ENCODE measurements around the gene LCE5A. TPM values are rescaled to one million over a fixed set of nuclear protein-coding genes. Genes with fewer than 3 reads are reported as not detected.

The LCE5A gene
- total RNA-seq, 4 donors from 2014 or later = 1.2 TPM; not detected in 3

- TF ChIP-seq CTCF (IDR thresholded peaks at IDR 0.05) (no peak), POLR2A (IDR thresholded peaks at IDR 0.05) (no peak)
- H3K27me3 ChIP-seq = no peaks in the 10 kb centered on the region
- intact Hi-C loops (cut with DNase I) = no loop called here
- no peaks in the 10 kb centered on the region for H3K36me3 ChIP-seq
- no peak overlapping the region for H3K4me3 ChIP-seq
- H3K4me1 ChIP-seq = peaks cover 6 to 39% (median 8%) of the 10 kb centered on the region in 3 donors
- no peak for DNase-seq
- H3K27ac ChIP-seq = peak overlapping the region; percentile 16 to 69 (median 38)
- H3K9me3 ChIP-seq = no peaks in the 10 kb centered on the region
- WGBS, 2 donors = 35 to 45% methylated on average over 6 to 7 of the region's 7 CpGs
Measured at GRCh38 chr1:152502496-152503180, 8.0 kb upstream of the LCE5A start.

- intact Hi-C loops (cut with DNase I) = no loop called here
- TF ChIP-seq CTCF (IDR thresholded peaks at IDR 0.05) (no peak), POLR2A (IDR thresholded peaks at IDR 0.05) (no peak)
- H3K4me3 ChIP-seq = no peak overlapping the region
- no peaks in the 10 kb centered on the region for H3K9me3 ChIP-seq
- H3K4me1 ChIP-seq = peaks cover 6 to 41% (median 8%) of the 10 kb centered on the region in 3 donors
- H3K27me3 ChIP-seq = peaks cover 0 to 8% (median 0%) of the 10 kb centered on the region in 4 donors
- H3K36me3 ChIP-seq = no peaks in the 10 kb centered on the region
- 62 to 83% methylated on average over 1 to 2 of the region's 2 CpGs for WGBS, 2 donors
- DNase-seq = no peak
- no peak overlapping the region for H3K27ac ChIP-seq
Measured at GRCh38 chr1:152505083-152505482, 5.5 kb upstream of the LCE5A start.

- Histone ChIP-seq H3K9me3 (no peaks in the 10 kb centered on the region), H3K4me1 (peaks cover 6 to 31% (median 6%) of the 10 kb centered on the region in 3 donors), H3K27me3 (peaks cover 0 to 27% (median 0%) of the 10 kb centered on the region in 4 donors), H3K4me3 (no peak overlapping the region), H3K36me3 (no peaks in the 10 kb centered on the region), H3K27ac (peak overlapping the region; percentile 3 to 72 (median 60))
- DNase-seq = no peak
- 17 to 60% methylated on average over 1 of the region's 1 CpG for WGBS, 2 donors
- intact Hi-C loops (cut with DNase I) = no loop called here
- TF ChIP-seq CTCF (IDR thresholded peaks at IDR 0.05) (no peak), POLR2A (IDR thresholded peaks at IDR 0.05) (no peak)
Measured at GRCh38 chr1:152506899-152507498, 3.6 kb upstream of the LCE5A start.

- Histone ChIP-seq H3K4me1 (peaks cover 6 to 51% (median 14%) of the 10 kb centered on the region in 3 donors), H3K27me3 (peaks cover 0 to 70% (median 6%) of the 10 kb centered on the region in 4 donors), H3K36me3 (no peaks in the 10 kb centered on the region), H3K9me3 (no peaks in the 10 kb centered on the region), H3K4me3 (no peak overlapping the region), H3K27ac (no peak overlapping the region)
- 70 to 92% methylated on average over 1 to 5 of the region's 5 CpGs for WGBS, 2 donors
- intact Hi-C loops (cut with DNase I) = no loop called here
- no peak for TF ChIP-seq CTCF (IDR thresholded peaks at IDR 0.05)
- no peak for DNase-seq
Measured at GRCh38 chr1:152511596-152511995, 993 bp downstream of the LCE5A start.

GRCh38 chr1:152513081-152513480 lies 2.5 kb downstream of the LCE5A start:
- 41 to 55% methylated on average over 3 of the region's 3 CpGs for WGBS, 2 donors
- H3K27me3 ChIP-seq = peaks cover 0 to 72% (median 6%) of the 10 kb centered on the region in 4 donors
- no peak for DNase-seq
- peaks cover 9 to 53% (median 14%) of the 10 kb centered on the region in 3 donors for H3K4me1 ChIP-seq
- intact Hi-C loops (cut with DNase I) = no loop called here
- H3K36me3 ChIP-seq = no peaks in the 10 kb centered on the region
- H3K4me3 ChIP-seq = no peak overlapping the region
- H3K9me3 ChIP-seq = no peaks in the 10 kb centered on the region
- peak overlapping the region in 3 of 4 donors; percentile 62 to 66 (median 64) for H3K27ac ChIP-seq
- TF ChIP-seq POLR2A (IDR thresholded peaks at IDR 0.05) (no peak), CTCF (IDR thresholded peaks at IDR 0.05) (peak in 1 of 6 experiments; percentile 32)

Data from esophagus squamous epithelium (tissue), 5 donors.